Kidney (tissue), 14 donors: Measurements from ENCODE around the gene GPATCH2L. TPM values are rescaled to one million over a fixed set of nuclear protein-coding genes. Genes with fewer than 3 reads are reported as not detected.

Experiments
- DNase-seq, 5 donors: peaks; one replicate each; pipeline ENCODE4 v3.0.0-alpha.2; 2013 to 2020
- FAIRE-seq: peaks from 2 replicates; lab custom pipeline; 2012; peaks lifted over from hg19 to GRCh38; lab: Jason Lieb, UNC
- H3K27ac ChIP-seq, 2 donors: one replicate each; pipeline ENCODE4 v1.7.0; 2013; ENCODE audit warnings: low read depth in 2 of 2, low read length in 2 of 2, inconsistent platforms in 1 of 2
- H3K27me3 ChIP-seq: one replicate; pipeline ENCODE4 v1.7.1; 2013; ENCODE audit warnings: low read length, inconsistent platforms; ENCODE audit not compliant: control insufficient read depth, insufficient read depth
- H3K36me3 ChIP-seq, 3 donors: one replicate each; pipeline versions ENCODE4 v1.7.0 to v1.7.1; 2013; ENCODE audit warnings: low read length in 3 of 3, control low read depth in 1 of 3, inconsistent platforms in 1 of 3; ENCODE audit not compliant: insufficient read depth in 3 of 3, control insufficient read depth in 2 of 3
- H3K4me1 ChIP-seq, 3 donors: one replicate each; pipeline versions ENCODE4 v1.7.0 to v1.7.1; 2013; ENCODE audit warnings: low read length in 3 of 3, inconsistent platforms in 1 of 3, low read depth in 1 of 3; ENCODE audit not compliant: control insufficient read depth in 2 of 3, insufficient read depth in 2 of 3
- H3K4me3 ChIP-seq, 3 donors: one replicate each; pipeline versions ENCODE4 v1.7.0 to v1.8.1; 2013; ENCODE audit warnings: low read length in 3 of 3, control low read depth in 1 of 3, inconsistent platforms in 1 of 3
- H3K9ac ChIP-seq, 3 donors: one replicate each; pipeline versions ENCODE4 v1.7.0 to v1.7.1; 2013; ENCODE audit warnings: low read length in 3 of 3, control low read depth in 1 of 3, inconsistent platforms in 1 of 3
- H3K9me3 ChIP-seq, 3 donors: one replicate each; pipeline versions ENCODE4 v1.7.0 to v1.7.1; 2013; ENCODE audit warnings: low read length in 3 of 3, control low read depth in 1 of 3, inconsistent platforms in 1 of 3; ENCODE audit not compliant: control insufficient read depth in 2 of 3, insufficient read depth in 1 of 3
- intact Hi-C: fragments of 100-400 bp; cut with DNase I; formaldehyde crosslinking; loops from one replicate; pipeline ENCODE4 v1.11.1; 2022
- polyA plus RNA-seq: library from polyadenylated mRNA; stranded (reverse); fragments of 350-450 nt; fragmentation: Illumina TruSeq; extraction: RNeasy Lipid Tissue Mini Kit (QIAGEN cat#74804); gene quantifications from one replicate; pipeline ENCODE4 v1.2.3, GENCODE V29; 2014; ENCODE audit warnings: low read depth, low replicate concordance; ENCODE audit not compliant: insufficient read depth
- total RNA-seq: library from RNA; stranded (reverse); fragmentation: NEBNext Ultra II Directional; extraction: Animal tissue kit (Norgen Biotek cat#: 25700); gene quantifications from one replicate; pipeline ENCODE4 v1.2.1, GENCODE V29; 2021
- TF ChIP-seq, protein P1 (sequence below): IDR thresholded peaks from 3 replicates; pipeline ENCODE4 v1.5.1; 2012; ENCODE audit warnings: mild to moderate bottlenecking, moderate library complexity, borderline replicate concordance; ENCODE audit not compliant: insufficient read depth; ENCODE audit errors: extremely low read depth
- donor health status: control.
- donor health status: control.
- donor health status: control.
- donor health status: control.
- donor health status: control.
- donor health status: DM: yes; HTN: yes; CAD: no.
- donor health status: Normal renal cell carcinoma (clear cell type).

The GPATCH2L gene
- total and polyA plus RNA-seq, 2 donors from 2014 or later: 4.1 to 50.2 TPM

DNA sequence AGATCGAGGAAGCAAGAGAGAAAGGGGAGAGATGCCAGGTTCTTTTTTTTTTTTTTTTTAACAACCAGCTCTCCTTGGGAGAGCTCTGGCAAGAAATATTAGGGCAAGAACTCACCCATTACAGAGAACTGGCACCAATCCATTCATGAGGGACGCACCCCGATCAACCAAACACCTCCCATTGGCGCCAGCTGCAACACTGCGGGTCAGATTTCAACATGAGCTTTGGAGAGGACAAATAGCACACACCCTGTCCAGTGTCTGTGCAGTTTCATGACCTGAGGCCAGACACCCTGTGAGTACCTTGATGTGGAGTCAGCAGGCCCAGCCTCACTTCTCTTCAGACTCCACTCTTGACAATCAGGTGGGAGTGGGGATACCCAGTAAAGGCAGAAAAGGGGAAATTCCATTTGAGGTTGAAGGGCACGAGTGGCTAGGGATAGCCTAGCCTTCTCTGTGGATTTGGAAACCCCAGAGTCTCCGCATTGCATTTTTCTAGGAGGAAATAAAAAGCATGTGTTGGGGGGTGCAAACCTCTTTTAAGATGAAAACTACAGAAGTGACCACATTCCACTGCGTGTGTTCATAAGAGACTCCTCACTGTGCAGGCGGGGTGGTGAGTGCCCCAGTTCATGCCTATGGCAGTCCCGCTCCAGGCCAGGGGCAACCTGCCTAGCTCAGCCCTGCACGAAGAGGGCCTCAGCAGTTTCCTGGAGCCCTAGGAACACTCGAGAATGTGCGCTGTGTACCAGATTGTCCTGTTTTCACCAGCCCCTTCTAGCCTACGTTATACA, 42.4 kb upstream of the GPATCH2L start:
- Histone ChIP-seq H3K9me3 (no peaks in the 10 kb centered on the region), H3K36me3 (no peaks in the 10 kb centered on the region), H3K4me3 (no peak overlapping the region), H3K27ac (no peak overlapping the region), H3K9ac (no peak overlapping the region), H3K4me1 (no peaks in the 10 kb centered on the region), H3K27me3 (no peaks in the 10 kb centered on the region)
- FAIRE-seq (no peak), DNase-seq (no peak)
- TF ChIP-seq, protein P1, sequence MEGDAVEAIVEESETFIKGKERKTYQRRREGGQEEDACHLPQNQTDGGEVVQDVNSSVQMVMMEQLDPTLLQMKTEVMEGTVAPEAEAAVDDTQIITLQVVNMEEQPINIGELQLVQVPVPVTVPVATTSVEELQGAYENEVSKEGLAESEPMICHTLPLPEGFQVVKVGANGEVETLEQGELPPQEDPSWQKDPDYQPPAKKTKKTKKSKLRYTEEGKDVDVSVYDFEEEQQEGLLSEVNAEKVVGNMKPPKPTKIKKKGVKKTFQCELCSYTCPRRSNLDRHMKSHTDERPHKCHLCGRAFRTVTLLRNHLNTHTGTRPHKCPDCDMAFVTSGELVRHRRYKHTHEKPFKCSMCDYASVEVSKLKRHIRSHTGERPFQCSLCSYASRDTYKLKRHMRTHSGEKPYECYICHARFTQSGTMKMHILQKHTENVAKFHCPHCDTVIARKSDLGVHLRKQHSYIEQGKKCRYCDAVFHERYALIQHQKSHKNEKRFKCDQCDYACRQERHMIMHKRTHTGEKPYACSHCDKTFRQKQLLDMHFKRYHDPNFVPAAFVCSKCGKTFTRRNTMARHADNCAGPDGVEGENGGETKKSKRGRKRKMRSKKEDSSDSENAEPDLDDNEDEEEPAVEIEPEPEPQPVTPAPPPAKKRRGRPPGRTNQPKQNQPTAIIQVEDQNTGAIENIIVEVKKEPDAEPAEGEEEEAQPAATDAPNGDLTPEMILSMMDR: no peak
- intact Hi-C loops: no loop called here

DNA sequence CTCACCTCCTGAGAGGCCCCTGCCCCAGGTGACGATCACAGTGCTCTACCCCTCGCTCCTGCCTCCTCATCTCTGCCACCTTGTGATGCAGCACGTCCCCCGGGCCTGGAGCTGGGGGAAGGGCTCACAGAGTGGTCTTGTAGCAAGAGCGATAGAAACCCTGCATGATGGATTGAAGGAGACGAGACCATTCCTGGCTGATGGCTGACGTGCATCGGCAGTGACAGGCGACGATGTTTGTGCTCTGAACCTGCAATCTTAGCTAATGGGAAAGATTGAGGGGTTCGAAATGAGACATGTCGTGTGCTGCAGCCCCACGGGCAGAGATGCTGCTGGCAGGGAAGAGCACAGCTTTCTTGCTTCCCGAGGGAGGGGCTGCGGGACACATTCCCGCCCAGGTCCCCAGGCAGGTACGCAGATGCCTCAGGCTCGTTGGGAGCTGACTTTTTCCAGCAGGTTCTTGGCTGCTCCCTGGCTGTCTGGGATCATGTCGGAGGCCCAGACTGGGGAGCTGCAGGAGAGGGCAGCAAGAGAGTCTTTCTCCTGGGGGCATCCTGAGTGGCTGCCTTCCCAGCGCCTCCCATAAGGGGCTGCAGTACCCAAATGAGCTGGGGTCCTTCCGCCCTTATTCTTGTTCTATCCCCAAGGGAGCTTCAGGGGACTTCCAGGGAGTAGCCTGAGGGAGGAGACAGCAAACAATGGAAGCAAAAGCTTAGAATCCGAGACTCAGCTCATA, 38.7 kb upstream of the GPATCH2L start:
- TF ChIP-seq, protein P1: no peak
- Histone ChIP-seq H3K4me3 (no peak overlapping the region), H3K9ac (no peak overlapping the region), H3K36me3 (no peaks in the 10 kb centered on the region), H3K27me3 (no peaks in the 10 kb centered on the region), H3K4me1 (no peaks in the 10 kb centered on the region), H3K27ac (no peak overlapping the region), H3K9me3 (no peaks in the 10 kb centered on the region)
- DNase-seq: no peak
- intact Hi-C loops: no loop called here
- no peak for FAIRE-seq

DNA sequence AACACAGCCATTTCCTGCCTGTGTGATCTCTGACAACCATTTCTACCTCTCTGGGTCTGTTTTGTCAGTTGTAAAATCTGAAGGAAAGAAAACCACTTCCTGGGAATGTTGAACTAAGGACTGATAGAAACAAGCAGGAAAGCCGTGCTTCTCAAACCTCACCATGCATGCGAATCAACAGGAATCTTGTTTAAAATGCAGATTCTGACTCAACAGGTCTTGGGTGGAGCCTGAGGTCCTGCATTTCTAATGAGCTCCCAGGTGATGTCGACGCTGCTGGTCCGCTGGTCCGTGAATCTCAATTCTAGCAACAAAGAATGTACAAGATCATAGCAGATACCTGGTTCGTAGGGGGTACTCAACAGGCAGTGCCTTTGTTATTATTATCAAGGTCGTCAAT, 38.0 kb upstream of the GPATCH2L start:
- TF ChIP-seq, protein P1: no peak
- H3K9me3 ChIP-seq: no peaks in the 10 kb centered on the region
- H3K4me1 ChIP-seq: no peaks in the 10 kb centered on the region
- intact Hi-C loops: no loop called here
- H3K9ac ChIP-seq: no peak overlapping the region
- H3K36me3 ChIP-seq: no peaks in the 10 kb centered on the region
- no peaks in the 10 kb centered on the region for H3K27me3 ChIP-seq
- no peak overlapping the region for H3K4me3 ChIP-seq
- FAIRE-seq (no peak), DNase-seq (no peak)
- no peak overlapping the region for H3K27ac ChIP-seq
